NOMO-1 treated with dmso at 0.1 percent for 144 hours (cell line): ENCODE data around the gene ELFN1.

Experiments
- DNase-seq: peaks from one replicate; lab custom pipeline; 2025; ENCODE audit not compliant: unreplicated experiment; lab: John Stamatoyannopoulos, UW

The ELFN1 gene

GRCh38 chr7:1669954-1670893 lies at the start of gene ELFN1:
Gene ELFN1, plus strand, starts transcription at chr7:1670277. Its CDS starts 74,320 bp downstream, at chr7:1744597.
- no peak for DNase-seq

- no peak for DNase-seq
Measured at GRCh38 chr7:1620835-1621234, 49.2 kb upstream of the ELFN1 start.

- DNase-seq = no peak
Measured at GRCh38 chr7:1621718-1622117, 48.4 kb upstream of the ELFN1 start.

- DNase-seq = no peak
Measured at GRCh38 chr7:1622441-1622840, 47.6 kb upstream of the ELFN1 start.

GRCh38 chr7:1623810-1624209 lies 46.3 kb upstream of the ELFN1 start:
- DNase-seq = no peak

- no peak for DNase-seq
Measured at GRCh38 chr7:1624999-1625927, 44.8 kb upstream of the ELFN1 start.

GRCh38 chr7:1626769-1627168 lies 43.3 kb upstream of the ELFN1 start:
- no peak for DNase-seq

GRCh38 chr7:1630700-1631336 lies 39.3 kb upstream of the ELFN1 start:
- no peak for DNase-seq

- no peak for DNase-seq
Measured at GRCh38 chr7:1631678-1632077, 38.4 kb upstream of the ELFN1 start.

- DNase-seq = no peak
Measured at GRCh38 chr7:1632506-1632905, 37.6 kb upstream of the ELFN1 start.

GRCh38 chr7:1632916-1633785 lies 36.9 kb upstream of the ELFN1 start:
- DNase-seq = no peak

GRCh38 chr7:1635401-1635800 lies 34.7 kb upstream of the ELFN1 start:
- no peak for DNase-seq

GRCh38 chr7:1637155-1637554 lies 32.9 kb upstream of the ELFN1 start:
- DNase-seq = no peak

- no peak for DNase-seq
Measured at GRCh38 chr7:1638215-1638661, 31.8 kb upstream of the ELFN1 start.

GRCh38 chr7:1639071-1639470 lies 31.0 kb upstream of the ELFN1 start:
- DNase-seq = no peak

- no peak for DNase-seq
Measured at GRCh38 chr7:1639532-1640175, 30.4 kb upstream of the ELFN1 start.

- DNase-seq = no peak
Measured at GRCh38 chr7:1640376-1641172, 29.5 kb upstream of the ELFN1 start.

- DNase-seq = no peak
Measured at GRCh38 chr7:1641173-1641572, 28.9 kb upstream of the ELFN1 start.
